ENCODE results near the gene NDUFA8. TPM values are rescaled to one million over a fixed set of nuclear protein-coding genes. Genes with fewer than 3 reads are reported as not detected.

The NDUFA8 gene
- total and polyA plus RNA-seq, 9 of the 15 experiments (the other 6 are each of a cell fraction or from before 2014, with no cell fraction given), result 105 to 212 (median 133) TPM

DNA sequence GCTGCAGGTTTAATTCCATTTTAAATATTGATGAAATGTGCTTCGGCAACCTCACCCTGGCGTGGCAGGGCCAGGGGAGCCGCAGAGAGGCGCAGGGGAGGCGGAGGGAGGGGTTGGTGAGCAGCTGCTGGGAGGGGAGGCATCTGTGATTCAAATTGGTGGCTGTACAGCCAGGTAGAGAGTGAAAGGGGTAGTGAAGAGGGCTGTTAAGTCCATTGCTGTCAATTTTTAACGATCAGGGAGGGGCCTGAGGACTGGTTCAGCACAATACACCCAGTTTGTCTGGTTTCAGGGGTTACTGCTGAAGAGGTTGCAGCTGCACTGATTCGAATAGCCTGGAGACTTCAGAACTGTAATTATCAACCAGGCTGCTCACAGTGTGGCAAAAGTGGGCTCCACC, 37.8 kb upstream of the NDUFA8 start (continued):
- no peak for TF ChIP-seq POLR2A (conservative IDR thresholded peaks at IDR 0.05)
- no peak for TF ChIP-seq CHD7 (IDR thresholded peaks at IDR 0.05; ENCODE audit: low read depth, low read length)
- TF ChIP-seq ESRRB (CRISPR knock-in tag; IDR thresholded peaks at IDR 0.05; ENCODE audit: borderline replicate concordance), result no peak

All from K562 (cell line).